Endometrium (tissue), 2 donors: ENCODE results near the gene CHAT.

Source experiments
- FAIRE-seq: peaks from 2 replicates; lab custom pipeline; 2012; peaks lifted over from hg19 to GRCh38; lab: Jason Lieb, UNC
- donor health status: control.
- donor health status: control.

The CHAT gene

GRCh38 chr10:49613882-49614241 is at the start of gene CHAT:
Gene CHAT, plus strand, starts transcription at chr10:49614037. Its CDS starts 153 bp downstream, at chr10:49614190.
- FAIRE-seq = no peak

- FAIRE-seq = no peak
These were observed 49.3 kb upstream of the CHAT start for GRCh38 chr10:49564461-49565009.

- FAIRE-seq = no peak
These were observed 46.0 kb upstream of the CHAT start for GRCh38 chr10:49567810-49568209.

- FAIRE-seq = no peak
These were observed 45.6 kb upstream of the CHAT start for GRCh38 chr10:49568235-49568634.

- no peak for FAIRE-seq
These were observed 44.7 kb upstream of the CHAT start for GRCh38 chr10:49569031-49569631.

- FAIRE-seq = no peak
These were observed 42.4 kb upstream of the CHAT start for GRCh38 chr10:49571388-49571787.

GRCh38 chr10:49572594-49573114 is 41.2 kb upstream of the CHAT start:
- no peak for FAIRE-seq

GRCh38 chr10:49575489-49576072 is 38.3 kb upstream of the CHAT start:
- FAIRE-seq = no peak

- FAIRE-seq = no peak
These were observed 36.5 kb upstream of the CHAT start for GRCh38 chr10:49577182-49577925.

- no peak for FAIRE-seq
These were observed 35.4 kb upstream of the CHAT start for GRCh38 chr10:49578392-49578791.

GRCh38 chr10:49579621-49580020 is 34.2 kb upstream of the CHAT start:
- no peak for FAIRE-seq

- no peak for FAIRE-seq
These were observed 28.4 kb upstream of the CHAT start for GRCh38 chr10:49585387-49585786.

GRCh38 chr10:49587981-49588380 is 25.9 kb upstream of the CHAT start:
- FAIRE-seq = no peak

GRCh38 chr10:49592726-49593563 is 20.9 kb upstream of the CHAT start:
- FAIRE-seq = no peak

GRCh38 chr10:49593564-49593875 is 20.3 kb upstream of the CHAT start:
- no peak for FAIRE-seq

- no peak for FAIRE-seq
These were observed 19.8 kb upstream of the CHAT start for GRCh38 chr10:49593998-49594397.

GRCh38 chr10:49594594-49594993 is 19.2 kb upstream of the CHAT start:
- no peak for FAIRE-seq

GRCh38 chr10:49595003-49595712 is 18.7 kb upstream of the CHAT start:
- FAIRE-seq = no peak

- no peak for FAIRE-seq
These were observed 17.9 kb upstream of the CHAT start for GRCh38 chr10:49595713-49596492.

- no peak for FAIRE-seq
These were observed 17.4 kb upstream of the CHAT start for GRCh38 chr10:49596493-49596809.

- FAIRE-seq = no peak
These were observed 17.0 kb upstream of the CHAT start for GRCh38 chr10:49596836-49597235.
